Measurements from ENCODE around the gene CLDN17.

Gene CLDN17

GRCh38 chr21:30116479-30116878 lies 50.1 kb downstream of the CLDN17 start:
- no peak for DNase-seq
